ENCODE results near the gene DCDC1.
"Not testable (repeated sequence)": the region's sequence is repeated elsewhere in the genome, so short reads cannot be mapped to it uniquely, and the experiment has no call there.

Gene DCDC1

GRCh38 chr11:31327417-31327816 is 42.1 kb downstream of the DCDC1 start:
- no peak for DNase-seq

- DNase-seq = no peak
Measured at GRCh38 chr11:31326470-31327148, 42.9 kb downstream of the DCDC1 start.

- no peak for DNase-seq
Measured at GRCh38 chr11:31325160-31325559, 44.4 kb downstream of the DCDC1 start.

GRCh38 chr11:31323145-31323544 is 46.4 kb downstream of the DCDC1 start:
- no peak for DNase-seq

- not testable (repeated sequence) for DNase-seq
Measured at GRCh38 chr11:31321494-31321893, 48.0 kb downstream of the DCDC1 start.

- DNase-seq = no peak
Measured at GRCh38 chr11:31303644-31304180, 65.8 kb downstream of the DCDC1 start.

- no peak for DNase-seq
Measured at GRCh38 chr11:31301549-31302510, 67.7 kb downstream of the DCDC1 start.

- no peak for DNase-seq
Measured at GRCh38 chr11:31295308-31295707, 74.2 kb downstream of the DCDC1 start.

GRCh38 chr11:31273527-31273926 is 96.0 kb downstream of the DCDC1 start:
- not testable (repeated sequence) for DNase-seq

GRCh38 chr11:31267720-31268119 is 101.8 kb downstream of the DCDC1 start:
- DNase-seq = no peak

- DNase-seq = no peak
Measured at GRCh38 chr11:31264834-31265233, 104.7 kb downstream of the DCDC1 start.

GRCh38 chr11:31262761-31263160 is 106.8 kb downstream of the DCDC1 start:
- DNase-seq = no peak

GRCh38 chr11:31259797-31260196 is 109.7 kb downstream of the DCDC1 start:
- no peak for DNase-seq

- no peak for DNase-seq
Measured at GRCh38 chr11:31254415-31254814, 115.1 kb downstream of the DCDC1 start.

- no peak for DNase-seq
Measured at GRCh38 chr11:31248768-31249167, 120.8 kb downstream of the DCDC1 start.

GRCh38 chr11:31247321-31247720 is 122.2 kb downstream of the DCDC1 start:
- DNase-seq = no peak

GRCh38 chr11:31246451-31247165 is 122.9 kb downstream of the DCDC1 start:
- no peak for DNase-seq

- no peak for DNase-seq
Measured at GRCh38 chr11:31243706-31244105, 125.8 kb downstream of the DCDC1 start.

GRCh38 chr11:31240340-31240904 is 129.1 kb downstream of the DCDC1 start:
- DNase-seq = no peak

- DNase-seq = no peak
Measured at GRCh38 chr11:31237819-31238760, 131.4 kb downstream of the DCDC1 start.

GRCh38 chr11:31236143-31236542 is 133.4 kb downstream of the DCDC1 start:
- DNase-seq = no peak

GRCh38 chr11:31233425-31233824 is 136.1 kb downstream of the DCDC1 start:
- no peak for DNase-seq

All from NCI-H1417 treated with DMSO at 0.1 percent for 48 hours (cell line).